Mesenchymal stem cell (in vitro differentiated cells and primary cell): ENCODE data around the gene AMER2.
A peak's percentile ranks its signal among the peaks of the same experiment; 100 is the strongest.

Source experiments
- DNase-seq: peaks from one replicate; pipeline ENCODE4 v3.0.0-alpha.2; 2013
- H2AFZ ChIP-seq: one replicate; pipeline ENCODE4 v1.6.1; 2013; ENCODE audit warnings: low read depth, mild to moderate bottlenecking, control low read depth, inconsistent platforms, low read length, moderate library complexity
- H2AK5ac ChIP-seq: 2 replicates; pipeline ENCODE4 v1.6.1; 2013; ENCODE audit warnings: low read length, moderate library complexity, mild to moderate bottlenecking, inconsistent platforms; ENCODE audit not compliant: severe bottlenecking
- H2BK120ac ChIP-seq: one replicate; pipeline ENCODE4 v1.6.1; 2013; ENCODE audit warnings: low read depth, mild to moderate bottlenecking, inconsistent platforms, low read length, moderate library complexity
- H2BK12ac ChIP-seq, 2 experiments: one replicate each; pipeline ENCODE4 v1.6.1; 2013; ENCODE audit warnings: inconsistent platforms in 2 of 2, low read length in 2 of 2, mild to moderate bottlenecking in 2 of 2, moderate library complexity in 2 of 2, control low read depth in 1 of 2
- H2BK15ac ChIP-seq: one replicate; pipeline ENCODE4 v1.6.1; 2013; ENCODE audit warnings: mild to moderate bottlenecking, low read depth, inconsistent platforms; ENCODE audit not compliant: poor library complexity, severe bottlenecking
- H2BK5ac ChIP-seq: 2 replicates; pipeline ENCODE4 v1.6.1; 2013; ENCODE audit warnings: low read depth, mild to moderate bottlenecking, low read length, control low read depth, inconsistent platforms; ENCODE audit not compliant: poor library complexity, severe bottlenecking
- H3K14ac ChIP-seq, 2 experiments: one replicate each; pipeline ENCODE4 v1.6.1; 2013; ENCODE audit warnings: inconsistent platforms in 2 of 2, low read length in 2 of 2, control low read depth in 1 of 2, mild to moderate bottlenecking in 1 of 2, moderate library complexity in 1 of 2
- H3K18ac ChIP-seq, 2 experiments: one replicate each; pipeline ENCODE4 v1.6.1; 2013; ENCODE audit warnings: inconsistent platforms in 2 of 2, low read length in 2 of 2, control low read depth in 1 of 2, low read depth in 1 of 2, mild to moderate bottlenecking in 1 of 2
- H3K23ac ChIP-seq, 2 experiments: one replicate each; pipeline ENCODE4 v1.6.1; 2013; ENCODE audit warnings: inconsistent platforms in 2 of 2, low read length in 2 of 2, mild to moderate bottlenecking in 2 of 2, moderate library complexity in 2 of 2, control low read depth in 1 of 2
- H3K27ac ChIP-seq: 2 replicates; pipeline ENCODE4 v1.5.1; 2013; ENCODE audit warnings: mild to moderate bottlenecking, moderate library complexity, low read length, control low read depth, inconsistent platforms; ENCODE audit not compliant: poor library complexity, severe bottlenecking
- H3K27me3 ChIP-seq, 2 experiments: 2 replicates each; pipeline versions ENCODE4 v1.6.1 to v1.7.0; 2013; ENCODE audit warnings: low read length in 2 of 2, mild to moderate bottlenecking in 2 of 2, moderate library complexity in 2 of 2, control low read depth in 1 of 2, inconsistent platforms in 1 of 2; ENCODE audit not compliant: control insufficient read depth in 1 of 2, insufficient read depth in 1 of 2
- H3K36me3 ChIP-seq, 2 experiments: 2 replicates each; pipeline versions ENCODE4 v1.6.1 to v1.7.0; 2013; ENCODE audit warnings: low read length in 2 of 2, control low read depth in 1 of 2, inconsistent platforms in 1 of 2, low read depth in 1 of 2, mild to moderate bottlenecking in 1 of 2; ENCODE audit not compliant: insufficient read depth in 2 of 2, control insufficient read depth in 1 of 2
- H3K4ac ChIP-seq, 2 experiments: one replicate each; pipeline ENCODE4 v1.6.1; 2013; ENCODE audit warnings: inconsistent platforms in 2 of 2, low read length in 2 of 2, mild to moderate bottlenecking in 2 of 2, moderate library complexity in 2 of 2, control low read depth in 1 of 2, low read depth in 1 of 2
- H3K4me1 ChIP-seq: 2 replicates; pipeline ENCODE4 v1.6.1; 2013; ENCODE audit warnings: low read depth, low read length, control low read depth; ENCODE audit not compliant: control insufficient read depth, insufficient read depth
- H3K4me2 ChIP-seq: 2 replicates; pipeline ENCODE4 v1.6.1; 2013; ENCODE audit warnings: low read length, mild to moderate bottlenecking, inconsistent platforms; ENCODE audit not compliant: poor library complexity, severe bottlenecking
- H3K4me3 ChIP-seq, 2 experiments: 2 replicates each; pipeline versions ENCODE4 v1.5.1 to v1.7.0; 2013; ENCODE audit warnings: low read length in 2 of 2, mild to moderate bottlenecking in 2 of 2, control low read depth in 1 of 2, low read depth in 1 of 2; ENCODE audit not compliant: insufficient read depth in 1 of 2
- H3K79me1 ChIP-seq: replicated peaks from 2 replicates; pipeline ENCODE4 v1.6.1; 2013; ENCODE audit warnings: mild to moderate bottlenecking, control low read depth, low read length, inconsistent platforms; ENCODE audit not compliant: poor library complexity, severe bottlenecking
- H3K9ac ChIP-seq: 2 replicates; pipeline ENCODE4 v1.7.0; 2013; ENCODE audit warnings: mild to moderate bottlenecking, low read length, moderate library complexity
- H3K9me3 ChIP-seq: 2 replicates; pipeline ENCODE4 v1.7.0; 2013; ENCODE audit warnings: mild to moderate bottlenecking, low read length; ENCODE audit not compliant: control insufficient read depth
- H4K8ac ChIP-seq: one replicate; pipeline ENCODE4 v1.6.1; 2013; ENCODE audit warnings: inconsistent platforms, mild to moderate bottlenecking, low read length, moderate library complexity
- H4K91ac ChIP-seq: one replicate; pipeline ENCODE4 v1.6.1; 2013; ENCODE audit warnings: mild to moderate bottlenecking, low read length, inconsistent platforms
- WGBS: methylation state at CpG from one replicate; pipeline ENCODE4 v1.1.7; 2013; ENCODE audit warnings: mixed read lengths; 5-methylcytosine and 5-hydroxymethylcytosine counted together

AMER2 gene

GRCh38 chr13:25198647-25199046 is 26.6 kb upstream of the AMER2 start:
- H3K9me3 ChIP-seq = peaks cover 4% of the 10 kb centered on the region
- no peak overlapping the region for H4K91ac ChIP-seq
- H4K8ac ChIP-seq = no peak overlapping the region
- H3K23ac ChIP-seq = no peak overlapping the region
- no peak overlapping the region for H3K4me3 ChIP-seq
- no peak overlapping the region for H2BK5ac ChIP-seq
- peaks cover 23 to 38% of the 10 kb centered on the region in 2 experiments for H3K27me3 ChIP-seq
- H2BK15ac ChIP-seq = no peak overlapping the region
- H2BK12ac ChIP-seq = no peak overlapping the region
- no peak overlapping the region for H2AK5ac ChIP-seq
- no peak overlapping the region for H3K27ac ChIP-seq
- H3K18ac ChIP-seq = no peak overlapping the region
- no peaks in the 10 kb centered on the region for H3K79me1 ChIP-seq
- peaks cover 2% of the 10 kb centered on the region for H3K4me1 ChIP-seq
- no peak overlapping the region for H2BK120ac ChIP-seq
- H3K36me3 ChIP-seq = no peaks in the 10 kb centered on the region
- DNase-seq = no peak
- WGBS = 87% methylated on average over 5 of the region's 5 CpGs
- H2AFZ ChIP-seq = no peak overlapping the region
- H3K4ac ChIP-seq = no peak overlapping the region
- H3K4me2 ChIP-seq = no peak overlapping the region
- H3K14ac ChIP-seq = no peak overlapping the region
- H3K9ac ChIP-seq = no peak overlapping the region

GRCh38 chr13:25196971-25197370 is 24.9 kb upstream of the AMER2 start:
- DNase-seq = no peak
- H3K14ac ChIP-seq = no peak overlapping the region
- 84% methylated on average over 11 of the region's 11 CpGs for WGBS

GRCh38 chr13:25192936-25193335 is 20.8 kb upstream of the AMER2 start:
- no peak overlapping the region for H3K14ac ChIP-seq
- no peak overlapping the region for H2AK5ac ChIP-seq
- H3K4me3 ChIP-seq = no peak overlapping the region
- H3K23ac ChIP-seq = no peak overlapping the region
- no peak overlapping the region for H3K18ac ChIP-seq
- H3K4me1 ChIP-seq = no peaks in the 10 kb centered on the region
- no peak overlapping the region for H4K8ac ChIP-seq
- no peak overlapping the region for H3K4me2 ChIP-seq
- H3K4ac ChIP-seq = no peak overlapping the region
- H2BK12ac ChIP-seq = no peak overlapping the region
- 76% methylated on average over 8 of the region's 8 CpGs for WGBS
- H3K79me1 ChIP-seq = no peaks in the 10 kb centered on the region
- peaks cover 4% of the 10 kb centered on the region for H3K9me3 ChIP-seq
- no peak overlapping the region for H2BK5ac ChIP-seq
- H2BK15ac ChIP-seq = peak overlapping the region; percentile 18
- DNase-seq = no peak
- H4K91ac ChIP-seq = no peak overlapping the region
- H3K27me3 ChIP-seq = peaks cover 43 to 53% of the 10 kb centered on the region in 2 experiments
- H3K9ac ChIP-seq = no peak overlapping the region
- H3K27ac ChIP-seq = no peak overlapping the region
- H2BK120ac ChIP-seq = no peak overlapping the region
- H2AFZ ChIP-seq = no peak overlapping the region
- no peaks in the 10 kb centered on the region for H3K36me3 ChIP-seq

More at GRCh38 chr13:25196971-25197370, 24.9 kb upstream of the AMER2 start:
- no peak overlapping the region for H2BK120ac ChIP-seq
- no peak overlapping the region for H3K4me2 ChIP-seq
- no peak overlapping the region for H3K23ac ChIP-seq
- H2BK12ac ChIP-seq = no peak overlapping the region
- peaks cover 4% of the 10 kb centered on the region for H3K9me3 ChIP-seq
- H3K18ac ChIP-seq = no peak overlapping the region
- H4K8ac ChIP-seq = no peak overlapping the region
- no peak overlapping the region for H3K4me3 ChIP-seq
- no peak overlapping the region for H3K27ac ChIP-seq
- no peak overlapping the region for H2AK5ac ChIP-seq
- H3K36me3 ChIP-seq = no peaks in the 10 kb centered on the region
- no peaks in the 10 kb centered on the region for H3K79me1 ChIP-seq
- no peak overlapping the region for H2AFZ ChIP-seq
- no peak overlapping the region for H2BK15ac ChIP-seq
- peaks cover 2% of the 10 kb centered on the region for H3K4me1 ChIP-seq
- no peak overlapping the region for H2BK5ac ChIP-seq
- peaks cover 29 to 37% of the 10 kb centered on the region in 2 experiments for H3K27me3 ChIP-seq
- H4K91ac ChIP-seq = no peak overlapping the region
- no peak overlapping the region for H3K9ac ChIP-seq
- no peak overlapping the region for H3K4ac ChIP-seq

- no peak overlapping the region for H3K9ac ChIP-seq
- no peaks in the 10 kb centered on the region for H3K79me1 ChIP-seq
- no peak overlapping the region for H3K27ac ChIP-seq
- no peak overlapping the region for H2BK120ac ChIP-seq
- no peak for DNase-seq
- no peak overlapping the region for H2AFZ ChIP-seq
- H4K91ac ChIP-seq = no peak overlapping the region
- H3K36me3 ChIP-seq = no peaks in the 10 kb centered on the region
- H2BK5ac ChIP-seq = no peak overlapping the region
- H2BK12ac ChIP-seq = no peak overlapping the region
- H3K14ac ChIP-seq = no peak overlapping the region
- H2AK5ac ChIP-seq = no peak overlapping the region
- H3K18ac ChIP-seq = no peak overlapping the region
- no peak overlapping the region for H3K23ac ChIP-seq
- WGBS = 89% methylated on average over 6 of the region's 8 CpGs
- no peak overlapping the region for H2BK15ac ChIP-seq
- H3K9me3 ChIP-seq = peaks cover 4% of the 10 kb centered on the region
- H3K4me1 ChIP-seq = no peaks in the 10 kb centered on the region
- no peak overlapping the region for H3K4me3 ChIP-seq
- no peak overlapping the region for H3K4me2 ChIP-seq
- peaks cover 45 to 57% of the 10 kb centered on the region in 2 experiments for H3K27me3 ChIP-seq
- H4K8ac ChIP-seq = no peak overlapping the region
- no peak overlapping the region for H3K4ac ChIP-seq
Measured at GRCh38 chr13:25192489-25192888, 20.4 kb upstream of the AMER2 start.
